Heart right ventricle (tissue), 16 donors: ENCODE measurements around the gene TMEM95. TPM values are rescaled to one million over a fixed set of nuclear protein-coding genes. Genes with fewer than 3 reads are reported as not detected.
"Not testable (repeated sequence)": the region's sequence is repeated elsewhere in the genome, so short reads cannot be mapped to it uniquely, and the experiment has no call there.

Source experiments
- ATAC-seq, 8 donors: fragments of 200-7000 bp; cut with Tn5 transposase; one replicate each; pipeline ENCODE4 v1.9.1; 2020; ENCODE audit warnings: mild to moderate bottlenecking in 8 of 8, moderate library complexity in 8 of 8, moderate number of reproducible peaks in 1 of 8
- DNase-seq, 2 donors: peaks; one replicate each; pipeline ENCODE4 v3.0.0-alpha.2; 2020
- H3K27ac ChIP-seq, 10 donors: fragments of 200-600 bp; sonication (generic) in 2 of 10; one replicate each; pipeline versions ENCODE4 v1.5.0 to v1.8.0; 2020 to 2022; ENCODE audit warnings: mild to moderate bottlenecking in 3 of 10
- H3K27me3 ChIP-seq, 7 donors: fragments of 200-600 bp; one replicate each; pipeline ENCODE4 v1.8.0; 2021 to 2022; ENCODE audit warnings: mild to moderate bottlenecking in 2 of 7
- H3K36me3 ChIP-seq, 9 donors: fragments of 200-600 bp; sonication (generic) in 1 of 9; one replicate each; pipeline versions ENCODE4 v1.5.0 to v1.8.0; 2020 to 2022; ENCODE audit warnings: mild to moderate bottlenecking in 2 of 9
- H3K4me1 ChIP-seq, 9 donors: fragments of 200-600 bp; sonication (generic) in 1 of 9; one replicate each; pipeline versions ENCODE4 v1.5.0 to v1.8.0; 2020 to 2022; ENCODE audit warnings: mild to moderate bottlenecking in 4 of 9
- H3K4me3 ChIP-seq, 10 donors: fragments of 200-600 bp; sonication (generic) in 2 of 10; one replicate each; pipeline versions ENCODE4 v1.5.0 to v1.8.0; 2020 to 2022; ENCODE audit warnings: mild to moderate bottlenecking in 7 of 10, moderate library complexity in 2 of 10
- H3K9me3 ChIP-seq, 11 donors: fragments of 200-600 bp in 10 of 11; sonication (generic) in 2 of 11; one replicate each; pipeline versions ENCODE4 v1.5.0 to v1.8.0; 2013 to 2022; ENCODE audit warnings: mild to moderate bottlenecking in 2 of 11, control low read depth in 1 of 11, moderate library complexity in 1 of 11
- CTCF ChIP-seq, 9 donors: fragments of 200-600 bp; sonication (generic) in 2 of 9; IDR thresholded peaks; one replicate each; pipeline versions ENCODE4 v1.5.0 to v1.8.0; 2021 to 2022; ENCODE audit warnings: antibody characterized with exemption in 9 of 9, mild to moderate bottlenecking in 5 of 9, moderate library complexity in 1 of 9
- WGBS, 2 donors: extraction: QIAGEN DNeasy Blood & Tissue Kit; methylation state at CpG; one replicate each; pipeline ENCODE4 v1.1.7; 2013; ENCODE audit warnings: inconsistent platforms in 1 of 2; 5-methylcytosine and 5-hydroxymethylcytosine counted together
- intact Hi-C, 10 donors: fragments of 100-400 bp; cut with DNase I; formaldehyde crosslinking; loops; one replicate each; pipeline versions ENCODE4 v1.11.1 to v1.14.2; 2022
- polyA plus RNA-seq, 2 donors: library from polyadenylated mRNA; stranded (reverse); fragments of 200-250 nt; gene quantifications; one replicate each; pipeline ENCODE4 v1.2.3, GENCODE V29; 2013
- total RNA-seq, 10 donors: library from RNA; stranded (reverse); fragmentation: NEBNext Ultra II Directional in 3 of 10; extraction: Animal tissue kit (Norgen Biotek cat#: 25700) in 3 of 10; gene quantifications; one replicate each; pipeline versions ENCODE4 v1.2.1 to v1.2.4, GENCODE V29; 2021 to 2023
- donor health status: Arrhythmogenic right ventricular cardiomyopathy.
- donor health status: ischemic (EF 13 %, LVEDD 7.1; RV severe dilation, severe dysfunction).
- donor health status: healthy with polysubstance abuse.
- donor health status: DM: no; HTN: yes; CAD: no.
- donor health status: DM: no; HTN: no; CAD: no.
- donor health status: ischemic (EF 25% LVEDD 6.9; RV normal size, moderate dysfunction).
- donor health status: ischemic (EF 25% LVEDD 5.7; RV mildly dilated, moderate dysfunction).
- donor health status: healthy.
- donor health status: DM: yes; HTN: yes; CAD: no.
- donor health status: Ischemic cardiomyopathy.
- donor health status: ischemic (EF 35%, LVEDD 5.7; RV mildly dilated, moderate dysfunction).
- donor health status: nonischemic (EF 11% LVEDD 7.7; RV severe dilation, severe dysfunction).
- donor health status: DM: yes; HTN: yes; CAD: no.
- donor health status: PGD.
- donor health status: ischemic (EF 29% LVEDD 5.4; RV normal size, mild dysfunction).
- donor health status: nonischemic (EF 23%, LVEDD 6.1; RV moderate dilation, normal function).

The TMEM95 gene
- total and polyA plus RNA-seq, 12 donors: 0.39 TPM; not detected in 11

DNA sequence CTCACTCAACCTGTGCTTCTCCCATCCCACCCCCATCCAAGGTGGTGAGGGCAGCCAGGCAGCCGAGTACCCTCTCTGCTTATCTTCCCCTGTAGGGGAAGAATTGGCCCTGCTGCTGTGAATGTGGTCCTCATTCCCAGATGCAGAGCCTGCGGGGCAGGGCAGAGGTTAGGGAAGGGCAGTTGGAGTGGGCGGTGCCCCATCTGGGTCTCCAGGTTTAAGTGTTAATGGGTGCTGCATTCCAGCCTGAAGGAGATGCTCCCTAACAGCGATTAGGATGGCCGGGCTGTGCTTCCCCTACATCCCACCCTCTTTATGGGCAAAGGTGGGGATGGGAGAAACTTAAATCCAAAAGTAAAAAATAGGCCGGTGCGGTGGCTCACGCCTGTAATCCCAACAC lies 12.1 kb downstream of the TMEM95 start:
- ATAC-seq: no peak
- WGBS, 2 donors: 69 to 84% methylated on average over 8 of the region's 8 CpGs
- no peak overlapping the region for H3K27ac ChIP-seq
- H3K4me3 ChIP-seq: no peak overlapping the region
- no peak for TF ChIP-seq CTCF (IDR thresholded peaks at IDR 0.05)
- DNase-seq: no peak
- intact Hi-C loops: loop anchor here in 1 of 10 donors (10.0 kb wide), 1 partner anchor 148 kb away; no protein-coding TSS in a partner anchor
- peaks cover 0 to 6% (median 0%) of the 10 kb centered on the region in 7 donors for H3K27me3 ChIP-seq
- no peaks in the 10 kb centered on the region for H3K36me3 ChIP-seq
- no peaks in the 10 kb centered on the region for H3K9me3 ChIP-seq
- H3K4me1 ChIP-seq: no peaks in the 10 kb centered on the region

DNA sequence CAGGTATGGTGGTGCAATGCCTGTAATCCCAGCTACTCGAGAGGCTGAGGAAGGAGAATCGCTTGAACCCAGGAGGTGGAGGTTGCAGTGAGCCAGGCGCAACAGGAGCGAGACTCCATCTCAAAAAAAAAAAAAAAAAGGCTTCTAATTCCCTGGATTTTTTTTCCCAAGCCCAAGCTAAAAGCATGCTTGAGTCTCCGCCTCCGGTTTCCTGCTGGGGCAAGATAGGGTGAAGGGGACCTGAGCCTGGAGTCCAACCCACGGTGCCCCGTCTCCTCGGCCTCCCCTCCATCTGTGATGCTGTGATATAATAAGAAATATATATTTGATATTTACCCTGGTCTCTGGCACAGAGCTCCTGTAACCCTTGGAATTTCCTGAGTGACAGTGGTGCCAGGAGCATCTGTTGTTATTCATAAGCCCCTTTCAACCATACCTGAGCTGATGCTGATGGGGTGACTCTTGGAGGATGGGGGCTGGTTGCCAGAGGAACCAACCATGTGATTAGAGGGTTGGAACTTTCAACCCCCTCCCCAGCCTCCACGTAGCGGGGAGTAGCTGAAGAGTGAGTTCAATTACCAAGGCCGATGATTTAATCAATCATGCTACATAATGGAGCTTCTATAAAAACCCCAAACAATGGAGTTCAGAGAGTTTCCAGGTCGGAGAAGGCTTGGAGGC lies 13.1 kb downstream of the TMEM95 start:
- intact Hi-C loops: loop anchor here in 1 of 10 donors (10.0 kb wide), 1 partner anchor 147 kb away; no protein-coding TSS in a partner anchor
- H3K27me3 ChIP-seq: peaks cover 0 to 6% (median 0%) of the 10 kb centered on the region in 7 donors
- H3K36me3 ChIP-seq: no peaks in the 10 kb centered on the region
- WGBS, 2 donors: 61 to 68% methylated on average over 13 of the region's 13 CpGs
- no peak overlapping the region for H3K4me3 ChIP-seq
- H3K27ac ChIP-seq: no peak overlapping the region
- H3K4me1 ChIP-seq: no peaks in the 10 kb centered on the region
- no peak for TF ChIP-seq CTCF (IDR thresholded peaks at IDR 0.05)
- DNase-seq (no peak), ATAC-seq (no peak)
- H3K9me3 ChIP-seq: no peaks in the 10 kb centered on the region

- intact Hi-C loops: loop anchor here in 1 of 10 donors (10.0 kb wide), 1 partner anchor 146 kb away; no protein-coding TSS in a partner anchor
Observed at GRCh38 chr17:7368599-7368994, 13.6 kb downstream of the TMEM95 start.

DNA sequence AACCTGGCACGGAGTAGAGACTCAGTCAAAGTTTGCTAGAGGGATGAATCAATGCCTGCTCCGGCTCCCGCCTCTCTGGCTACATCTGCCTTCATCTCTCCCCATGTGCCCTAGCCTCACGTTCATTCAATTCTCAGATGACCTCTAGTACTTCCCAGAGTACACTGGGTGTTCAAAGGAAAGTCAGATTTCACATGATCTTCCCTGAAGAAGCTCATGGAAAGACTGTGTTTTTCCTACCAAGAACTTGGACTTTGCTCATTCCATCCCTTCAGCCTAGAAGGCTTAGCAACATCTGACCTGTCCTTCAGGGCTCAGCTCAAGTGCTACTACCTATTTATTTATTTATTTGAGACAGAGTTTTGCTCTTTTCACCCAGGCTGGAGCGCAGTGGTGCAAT lies 14.9 kb downstream of the TMEM95 start:
- Histone ChIP-seq H3K36me3 (no peaks in the 10 kb centered on the region), H3K4me3 (no peak overlapping the region), H3K27me3 (peaks cover 0 to 6% (median 0%) of the 10 kb centered on the region in 7 donors), H3K27ac (no peak overlapping the region), H3K9me3 (no peaks in the 10 kb centered on the region), H3K4me1 (no peaks in the 10 kb centered on the region)
- DNase-seq (no peak), ATAC-seq (no peak)
- no peak for TF ChIP-seq CTCF (IDR thresholded peaks at IDR 0.05)
- intact Hi-C loops: loop anchor here in 1 of 10 donors (10.0 kb wide), 1 partner anchor 145 kb away; no protein-coding TSS in a partner anchor
- WGBS, 2 donors: 89% methylated on average over 5 of the region's 5 CpGs

More at GRCh38 chr17:7368599-7368994, 13.6 kb downstream of the TMEM95 start:
- H3K4me1 ChIP-seq, H3K27me3 ChIP-seq, H3K36me3 ChIP-seq, DNase-seq, H3K9me3 ChIP-seq, H3K4me3 ChIP-seq, ATAC-seq, H3K27ac ChIP-seq: not testable (repeated sequence)
- 75% methylated on average over 5 of the region's 5 CpGs for WGBS, 2 donors

- no peak overlapping the region for H3K27ac ChIP-seq
- H3K9me3 ChIP-seq: no peaks in the 10 kb centered on the region
- DNase-seq (no peak), ATAC-seq (no peak)
- H3K4me1 ChIP-seq: no peaks in the 10 kb centered on the region
- H3K4me3 ChIP-seq: no peak overlapping the region
- H3K36me3 ChIP-seq: no peaks in the 10 kb centered on the region
- 86 to 91% methylated on average over 4 of the region's 4 CpGs for WGBS, 2 donors
- H3K27me3 ChIP-seq: peaks cover 0 to 6% (median 0%) of the 10 kb centered on the region in 7 donors
- intact Hi-C loops: no loop called here
- TF ChIP-seq CTCF (IDR thresholded peaks at IDR 0.05): no peak
Observed at GRCh38 chr17:7370853-7371252, 15.9 kb downstream of the TMEM95 start.
